Mucosa of descending colon (tissue), 3 donors: ENCODE measurements around the gene CHEK2. TPM values are rescaled to one million over a fixed set of nuclear protein-coding genes. Genes with fewer than 3 reads are reported as not detected.

Experiments used
- ATAC-seq: fragments of 200-7000 bp; cut with Tn5 transposase; one replicate; pipeline ENCODE4 v1.9.1; 2020; ENCODE audit warnings: mild to moderate bottlenecking, moderate library complexity
- DNase-seq, 3 donors: peaks; one replicate each; pipeline ENCODE4 v3.0.0-alpha.2; 2020
- H3K36me3 ChIP-seq: fragments of 200-600 bp; one replicate; pipeline ENCODE4 v1.8.0; 2021; ENCODE audit warnings: low read depth, mild to moderate bottlenecking
- H3K4me1 ChIP-seq: fragments of 200-600 bp; one replicate; pipeline ENCODE4 v1.8.0; 2021; ENCODE audit warnings: low read depth, mild to moderate bottlenecking
- H3K4me3 ChIP-seq: fragments of 200-600 bp; one replicate; pipeline ENCODE4 v1.8.0; 2021; ENCODE audit warnings: mild to moderate bottlenecking
- H3K9me3 ChIP-seq: fragments of 200-600 bp; one replicate; pipeline ENCODE4 v1.8.0; 2021; ENCODE audit warnings: mild to moderate bottlenecking
- CTCF ChIP-seq: fragments of 200-600 bp; IDR thresholded peaks from one replicate; pipeline ENCODE4 v1.8.0; 2022; ENCODE audit warnings: antibody characterized with exemption, mild to moderate bottlenecking
- intact Hi-C, 2 donors: fragments of 100-400 bp; cut with DNase I in 1 of 2; cut with micrococcal nuclease in 1 of 2; formaldehyde crosslinking; loops; one replicate each; pipeline versions ENCODE4 v1.11.0 to v1.11.1; 2022; cut with DNase I, micrococcal nuclease
- total RNA-seq, 3 donors: library from RNA; stranded (reverse); fragmentation: NEBNext Ultra II Directional in 2 of 3; extraction: Animal tissue kit (Norgen Biotek cat#: 25700) in 2 of 3; gene quantifications; one replicate each; pipeline versions ENCODE4 v1.2.1 to v1.2.4, GENCODE V29; 2021 to 2023
- donor health status: DM: no; HTN: no; CAD: no; lungs with moderate emphysema.
- donor health status: DM: no; HTN: no; CAD: no.
- donor health status: DM: no; HTN: yes; CAD: no.

Gene CHEK2
- total RNA-seq, 3 donors from 2014 or later = 15.8 to 21.1 (median 19.5) TPM

GRCh38 chr22:28718044-28718443 lies 23.6 kb downstream of the CHEK2 start:
- intact Hi-C loops = no loop called here
- Histone ChIP-seq H3K36me3 (no peaks in the 10 kb centered on the region), H3K4me1 (no peaks in the 10 kb centered on the region), H3K4me3 (no peak overlapping the region), H3K9me3 (no peaks in the 10 kb centered on the region)
- ATAC-seq = no peak
- TF ChIP-seq CTCF = no peak
- no peak for DNase-seq

DNA sequence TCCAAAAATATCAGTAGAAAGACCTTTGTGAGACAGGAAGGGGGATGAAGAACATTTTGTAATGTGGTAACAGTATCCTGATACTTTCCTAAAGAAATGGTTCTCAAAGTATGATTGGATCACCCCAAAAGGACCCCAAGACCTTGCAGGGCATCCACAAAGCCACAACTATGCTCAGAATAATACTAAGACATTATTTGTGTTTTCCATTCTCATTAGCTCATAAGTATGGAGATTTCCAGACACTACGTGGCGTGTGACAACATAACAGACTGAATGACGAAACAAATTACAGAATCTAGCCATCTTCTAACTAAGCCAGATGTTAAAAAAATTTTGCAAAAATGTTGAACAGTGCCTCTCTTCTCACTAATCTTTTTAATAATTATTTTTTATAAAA lies 24.9 kb downstream of the CHEK2 start:
- no peaks in the 10 kb centered on the region for H3K4me1 ChIP-seq
- no peaks in the 10 kb centered on the region for H3K9me3 ChIP-seq
- no peak for DNase-seq
- no peak for ATAC-seq
- no peaks in the 10 kb centered on the region for H3K36me3 ChIP-seq
- TF ChIP-seq CTCF = no peak
- intact Hi-C loops = no loop called here
- no peak overlapping the region for H3K4me3 ChIP-seq

GRCh38 chr22:28715611-28716010 lies 26.0 kb downstream of the CHEK2 start:
- intact Hi-C loops = no loop called here
- Histone ChIP-seq H3K36me3 (no peaks in the 10 kb centered on the region), H3K4me1 (no peaks in the 10 kb centered on the region), H3K4me3 (no peak overlapping the region), H3K9me3 (no peaks in the 10 kb centered on the region)
- TF ChIP-seq CTCF = no peak
- DNase-seq (no peak), ATAC-seq (no peak)

- intact Hi-C loops = no loop called here
- no peak for ATAC-seq
- H3K4me3 ChIP-seq = no peak overlapping the region
- no peak for TF ChIP-seq CTCF
- H3K4me1 ChIP-seq = no peaks in the 10 kb centered on the region
- DNase-seq = no peak
- no peaks in the 10 kb centered on the region for H3K9me3 ChIP-seq
- H3K36me3 ChIP-seq = no peaks in the 10 kb centered on the region
Observed at GRCh38 chr22:28714043-28714628, 27.5 kb downstream of the CHEK2 start.

DNA sequence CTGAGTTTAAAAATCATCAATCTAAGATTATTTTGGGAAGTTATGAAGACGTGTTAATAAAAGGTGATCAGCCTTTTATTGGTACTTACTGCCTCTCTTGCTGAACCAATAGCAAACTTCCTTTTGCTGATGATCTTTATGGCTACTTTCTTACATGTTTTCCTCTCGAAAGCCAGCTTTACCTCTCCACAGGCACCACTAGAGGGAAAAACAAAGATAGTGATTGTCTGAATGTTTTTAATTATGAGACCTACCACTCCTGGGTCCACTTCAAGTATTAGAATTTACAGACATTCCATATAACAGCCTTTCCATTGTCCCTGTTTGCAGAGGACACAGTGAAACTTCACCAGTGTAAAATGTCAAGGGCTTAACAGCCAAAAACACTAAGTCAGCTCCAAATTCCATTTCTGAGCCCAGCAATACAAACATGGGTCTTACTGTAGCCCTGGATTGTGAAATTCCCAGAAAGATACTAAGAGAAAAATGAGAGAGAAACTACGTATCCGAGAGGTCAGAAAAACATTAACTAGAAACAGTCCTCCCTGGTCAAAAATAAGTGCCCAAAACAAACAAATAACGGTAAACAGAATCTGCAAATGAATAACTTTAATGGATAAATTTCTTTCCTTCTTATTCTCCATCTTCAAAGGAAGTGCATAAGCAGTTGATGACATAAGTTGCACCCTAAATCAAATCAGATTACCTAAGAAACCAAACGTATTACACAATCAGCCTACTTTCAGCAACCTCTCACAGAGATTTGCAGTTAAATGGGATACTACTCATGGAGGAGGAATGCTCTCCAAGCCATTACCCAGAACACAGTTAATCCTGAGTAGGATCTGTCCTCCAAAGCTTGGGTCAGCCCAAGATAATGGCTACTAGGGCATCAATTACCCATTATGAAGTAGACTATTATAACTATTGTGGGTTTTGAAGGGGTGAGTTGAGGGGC lies 29.5 kb downstream of the CHEK2 start:
- peak; percentile 52 for ATAC-seq

More for the DNA sequence above, 29.5 kb downstream of the CHEK2 start:
- no peak for DNase-seq
- H3K4me1 ChIP-seq = no peaks in the 10 kb centered on the region
- intact Hi-C loops = no loop called here
- H3K4me3 ChIP-seq = no peak overlapping the region
- H3K36me3 ChIP-seq = no peaks in the 10 kb centered on the region
- no peaks in the 10 kb centered on the region for H3K9me3 ChIP-seq
- no peak for TF ChIP-seq CTCF
